Measurements from ENCODE around the gene DCX. TPM values are rescaled to one million over a fixed set of nuclear protein-coding genes. Genes with fewer than 3 reads are reported as not detected.

DCX gene
- total and polyA plus RNA-seq, 8 donors = 0.13 to 0.33 (median 0.15) TPM; not detected in 2

- ATAC-seq (no peak), DNase-seq (no peak)
- Histone ChIP-seq H3K27ac (no peak overlapping the region), H3K27me3 (peaks cover 0 to 12% of the 10 kb centered on the region in 2 donors), H3K4me1 (no peaks in the 10 kb centered on the region), H3K36me3 (no peaks in the 10 kb centered on the region), H3K9me3 (no peaks in the 10 kb centered on the region), H3K4me3 (no peak overlapping the region)
- no peak for TF ChIP-seq CTCF (IDR thresholded peaks at IDR 0.05)
- intact Hi-C loops (cut with DNase I) = no loop called here
Observed at GRCh38 chrX:111309083-111309482, 102.9 kb downstream of the DCX start.

GRCh38 chrX:111308039-111308438 lies 104.0 kb downstream of the DCX start:
- no peak overlapping the region for H3K27ac ChIP-seq
- H3K4me1 ChIP-seq = no peaks in the 10 kb centered on the region
- no peak for TF ChIP-seq CTCF (IDR thresholded peaks at IDR 0.05)
- intact Hi-C loops (cut with DNase I) = no loop called here
- no peak for DNase-seq
- no peaks in the 10 kb centered on the region for H3K9me3 ChIP-seq
- no peak for ATAC-seq
- no peaks in the 10 kb centered on the region for H3K36me3 ChIP-seq
- peaks cover 0 to 12% of the 10 kb centered on the region in 2 donors for H3K27me3 ChIP-seq
- no peak overlapping the region for H3K4me3 ChIP-seq

GRCh38 chrX:111302284-111302683 lies 109.7 kb downstream of the DCX start:
- TF ChIP-seq CTCF (IDR thresholded peaks at IDR 0.05) = no peak
- H3K27ac ChIP-seq = no peak overlapping the region
- no peaks in the 10 kb centered on the region for H3K36me3 ChIP-seq
- ATAC-seq = no peak
- no peaks in the 10 kb centered on the region for H3K4me1 ChIP-seq
- peaks cover 0 to 11% of the 10 kb centered on the region in 2 donors for H3K27me3 ChIP-seq
- DNase-seq = no peak
- intact Hi-C loops (cut with DNase I) = no loop called here
- no peaks in the 10 kb centered on the region for H3K9me3 ChIP-seq
- no peak overlapping the region for H3K4me3 ChIP-seq

- Histone ChIP-seq H3K27me3 (peaks cover 0 to 7% of the 10 kb centered on the region in 2 donors), H3K9me3 (no peaks in the 10 kb centered on the region), H3K4me1 (no peaks in the 10 kb centered on the region), H3K27ac (no peak overlapping the region), H3K4me3 (no peak overlapping the region), H3K36me3 (no peaks in the 10 kb centered on the region)
- ATAC-seq (no peak), DNase-seq (no peak)
- intact Hi-C loops (cut with DNase I) = no loop called here
- TF ChIP-seq CTCF (IDR thresholded peaks at IDR 0.05) = no peak
Observed at GRCh38 chrX:111288841-111289240, 123.2 kb downstream of the DCX start.

- Histone ChIP-seq H3K36me3 (no peaks in the 10 kb centered on the region), H3K4me3 (no peak overlapping the region), H3K27me3 (peaks cover 0 to 3% of the 10 kb centered on the region in 2 donors), H3K9me3 (no peaks in the 10 kb centered on the region), H3K4me1 (no peaks in the 10 kb centered on the region), H3K27ac (no peak overlapping the region)
- intact Hi-C loops (cut with DNase I) = no loop called here
- TF ChIP-seq CTCF (IDR thresholded peaks at IDR 0.05) = no peak
- no peak for DNase-seq
- no peak for ATAC-seq
Observed at GRCh38 chrX:111284631-111285293, 127.2 kb downstream of the DCX start.

Data from left lung (tissue), 10 donors.